NCI-H526 (cell line): ENCODE results near the gene SLC35F3.

Experiments
- DNase-seq, 2 experiments: peaks; one replicate each; lab custom pipeline; 2025; lab: John Stamatoyannopoulos, UW

Gene SLC35F3

DNA sequence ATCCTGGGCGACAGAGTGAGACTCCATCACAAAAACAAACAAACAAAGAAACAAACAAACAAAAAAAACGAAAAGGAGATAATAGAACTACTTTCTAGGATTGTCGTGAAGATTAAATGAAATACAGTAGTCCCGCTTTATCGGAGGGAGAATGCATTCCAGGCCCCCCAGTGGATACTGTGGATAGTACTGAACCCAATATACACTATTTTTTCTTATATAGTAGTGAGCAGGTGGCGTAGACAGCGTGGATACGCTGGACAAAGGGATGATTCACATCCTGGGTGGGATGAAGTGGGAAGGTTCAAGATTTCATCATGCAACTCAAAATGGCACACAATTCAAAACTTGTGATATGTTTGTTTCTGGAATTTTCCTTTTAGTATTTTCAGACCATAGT, 8.0 kb downstream of the SLC35F3 start:
- DNase-seq = no peak

DNA sequence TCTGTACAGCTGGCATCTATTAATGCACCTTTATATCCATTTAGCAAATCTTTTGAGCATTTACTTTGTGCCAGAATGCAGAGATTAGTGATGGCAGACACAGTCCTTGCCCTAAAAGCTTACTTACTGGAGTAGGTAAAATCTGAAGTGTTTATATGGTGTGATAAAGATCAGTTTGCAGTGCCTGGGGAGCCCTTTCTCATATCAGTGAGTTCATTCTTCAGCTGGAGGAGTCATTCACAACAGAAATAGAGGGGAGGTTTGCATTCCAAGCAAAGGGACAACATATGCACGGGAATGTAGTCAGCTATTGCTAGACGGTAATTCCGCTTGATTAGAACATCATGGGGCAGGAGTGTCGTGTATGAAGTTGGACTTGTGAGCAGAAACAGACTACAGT, 8.4 kb downstream of the SLC35F3 start:
- no peak for DNase-seq

DNA sequence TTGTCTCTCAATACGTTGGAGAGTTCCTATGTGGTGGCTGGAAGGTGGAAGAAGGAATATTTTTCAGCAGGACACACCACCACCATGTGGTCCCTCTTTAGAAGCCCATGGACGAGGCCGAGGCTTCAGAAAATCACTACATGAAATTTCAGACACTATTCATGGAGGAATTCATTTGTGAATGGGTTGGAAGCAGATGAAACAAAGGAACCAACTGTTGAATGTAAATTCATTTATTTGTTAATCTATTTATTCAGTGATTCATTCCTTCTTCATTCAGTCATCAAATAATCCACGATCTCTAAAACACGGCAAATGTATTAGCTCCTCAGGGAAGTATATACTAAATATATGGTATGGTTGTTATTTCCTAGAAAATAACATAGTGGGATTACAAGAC, 12.2 kb downstream of the SLC35F3 start:
- no peak for DNase-seq

DNA sequence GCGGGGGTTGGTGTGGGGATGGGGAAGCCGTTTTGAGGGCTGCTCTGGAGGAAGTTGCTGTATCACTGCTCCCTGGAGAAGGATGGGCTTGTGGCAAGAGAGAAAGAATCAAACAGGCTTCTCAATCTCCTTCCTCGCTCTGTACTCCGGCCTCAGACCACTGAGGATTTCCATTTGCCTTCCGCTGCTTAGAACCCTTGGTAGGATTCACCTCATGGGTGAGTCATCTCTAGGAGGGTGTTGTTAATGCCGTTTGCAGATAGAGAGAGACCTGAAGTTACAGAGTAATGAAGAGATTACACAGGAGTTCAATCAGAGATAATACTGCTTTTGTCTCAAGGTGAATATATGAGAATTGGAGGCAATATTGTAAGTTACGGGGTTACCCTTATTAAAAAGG, 15.3 kb downstream of the SLC35F3 start:
- no peak for DNase-seq

DNA sequence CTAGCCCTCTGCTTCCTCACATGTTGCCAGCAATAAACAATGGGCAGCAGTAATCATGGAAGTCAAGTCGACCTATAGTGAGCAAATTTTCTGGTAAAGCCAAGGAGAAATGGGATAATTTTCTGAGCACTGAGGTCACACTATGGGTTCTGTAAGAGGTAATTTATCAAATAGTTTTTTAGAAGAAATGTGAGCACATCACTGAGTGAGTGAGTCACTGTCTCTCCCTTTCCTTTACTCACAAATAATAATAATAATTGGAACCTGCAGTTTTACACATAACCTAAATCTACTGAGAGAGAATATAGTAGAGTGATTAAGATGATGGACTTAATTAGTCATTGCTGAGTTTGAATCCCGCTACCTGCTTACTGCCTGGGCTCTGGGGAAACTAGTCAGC, 23.6 kb downstream of the SLC35F3 start:
- DNase-seq = no peak

DNA sequence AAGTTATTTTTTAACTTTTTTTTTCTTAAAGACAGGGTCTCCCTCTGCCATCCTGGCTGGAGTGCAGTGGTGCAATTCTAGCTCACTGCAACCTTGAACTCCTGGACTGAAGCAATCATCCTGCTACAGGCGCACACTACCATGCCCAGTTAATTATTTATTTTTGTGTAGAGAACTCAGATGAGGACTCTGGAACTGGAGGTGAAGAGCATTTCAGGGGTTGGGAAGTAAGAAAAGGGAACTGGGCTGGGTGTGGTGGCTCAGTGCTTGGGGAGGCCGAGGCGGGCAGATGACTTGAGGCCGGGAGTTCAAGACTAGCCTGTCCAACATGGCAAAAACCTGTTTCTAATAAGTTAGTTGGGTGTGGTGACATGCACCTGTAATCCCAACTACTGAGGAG, 28.9 kb downstream of the SLC35F3 start:
- no peak for DNase-seq

DNA sequence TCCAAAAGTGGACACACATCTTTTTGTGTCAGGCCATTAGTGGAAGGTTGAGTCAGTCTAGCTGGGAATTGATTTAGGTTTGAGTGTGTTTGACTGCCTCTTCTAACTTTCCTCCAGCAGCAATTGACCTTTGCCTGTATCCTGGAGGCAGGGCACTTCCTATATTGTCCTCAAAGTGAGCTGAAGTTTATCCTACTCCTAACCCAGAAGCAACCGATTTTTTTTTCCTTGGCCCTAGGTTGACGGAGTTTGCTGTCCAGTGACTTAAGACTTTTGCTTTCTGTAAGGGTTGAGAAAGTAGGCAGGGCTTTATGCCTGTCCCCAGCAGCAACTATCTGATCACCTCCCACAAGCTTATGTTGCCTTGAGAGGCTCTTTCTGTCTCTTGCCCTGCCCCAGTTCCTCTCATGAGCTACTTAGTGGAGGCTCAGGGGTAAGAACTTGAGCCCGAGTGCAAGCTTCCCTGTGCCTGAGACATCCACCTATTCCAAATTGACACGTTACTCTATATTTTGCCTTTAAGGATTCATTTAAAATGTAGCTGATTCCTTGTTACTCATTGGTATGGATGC, 30.9 kb downstream of the SLC35F3 start:
- DNase-seq = no peak

DNA sequence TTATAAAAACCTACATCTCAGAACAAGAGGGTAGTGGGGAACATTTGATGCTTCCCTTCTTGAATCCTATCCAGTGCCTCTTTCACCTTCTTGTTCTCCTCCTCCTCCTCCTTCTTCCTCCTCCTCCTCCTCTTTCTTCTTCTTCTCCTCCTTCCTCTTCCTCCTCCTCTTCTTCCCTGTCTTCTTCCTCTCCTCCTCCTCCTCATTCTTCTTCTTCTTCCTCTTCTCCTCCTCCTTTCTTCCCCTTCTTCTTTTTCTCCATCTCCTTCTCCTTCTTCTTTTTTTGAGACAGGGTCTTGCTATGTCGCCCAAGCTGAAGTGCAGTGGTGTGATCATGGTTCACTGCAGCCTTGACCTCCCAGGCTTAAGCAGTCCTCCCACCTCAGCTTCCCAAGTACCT, 31.9 kb downstream of the SLC35F3 start:
- no peak for DNase-seq

DNA sequence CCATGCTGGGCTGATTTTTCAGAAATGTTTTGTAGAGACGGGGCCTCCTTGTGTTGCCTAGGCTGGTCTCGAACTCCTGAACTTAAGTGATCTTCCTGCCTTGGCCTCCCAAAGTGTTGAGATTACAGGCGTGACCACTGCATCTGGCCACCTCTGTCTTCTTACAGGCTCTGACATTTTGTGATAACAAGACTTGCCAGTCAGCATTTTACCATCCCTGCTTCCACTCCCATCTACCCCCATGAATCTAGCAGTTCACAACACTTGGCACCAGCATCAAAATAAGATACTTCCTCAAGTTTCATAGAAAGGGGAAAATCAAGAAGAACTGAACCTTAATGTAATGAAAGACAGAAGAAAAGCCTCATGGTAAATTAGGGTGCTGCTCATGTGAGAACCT, 32.4 kb downstream of the SLC35F3 start:
- no peak for DNase-seq

DNA sequence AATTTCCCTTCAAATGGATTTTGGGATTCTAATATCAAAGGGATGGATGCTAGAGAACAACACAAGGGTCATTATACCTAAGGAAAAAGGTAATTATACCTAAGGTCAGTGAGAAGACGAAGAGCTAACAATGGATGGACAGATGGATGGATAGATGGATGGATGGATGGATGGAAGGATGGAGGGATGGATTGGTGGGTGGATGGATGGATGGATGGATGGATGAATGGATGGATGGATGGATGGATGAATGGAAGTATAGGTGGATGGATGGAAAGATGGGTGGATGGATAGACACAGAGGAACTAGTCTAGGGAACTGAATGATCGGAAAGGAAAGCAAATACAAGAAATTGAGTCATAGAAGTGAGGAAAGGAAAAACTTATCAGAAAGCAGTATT, 34.0 kb downstream of the SLC35F3 start:
- no peak for DNase-seq

DNA sequence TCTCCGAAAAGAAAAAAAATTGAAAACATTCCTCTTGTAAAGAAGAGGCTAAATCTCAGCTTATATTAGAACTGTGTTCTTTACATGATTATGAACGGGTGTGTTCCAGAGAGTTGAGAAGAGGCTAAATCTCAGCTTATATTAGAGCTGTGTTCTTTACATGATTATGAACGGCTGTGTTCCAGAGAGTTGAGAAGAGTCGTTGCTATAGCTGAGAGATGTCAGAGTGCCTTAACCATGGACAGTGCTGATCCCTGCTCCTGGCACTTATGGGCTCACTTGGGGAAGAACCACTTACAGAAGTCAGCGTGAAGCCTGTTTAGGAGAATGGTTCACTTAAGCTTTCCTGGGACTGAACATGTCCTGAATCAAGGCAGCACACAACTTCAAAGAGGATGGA, 35.0 kb downstream of the SLC35F3 start:
- no peak for DNase-seq

DNA sequence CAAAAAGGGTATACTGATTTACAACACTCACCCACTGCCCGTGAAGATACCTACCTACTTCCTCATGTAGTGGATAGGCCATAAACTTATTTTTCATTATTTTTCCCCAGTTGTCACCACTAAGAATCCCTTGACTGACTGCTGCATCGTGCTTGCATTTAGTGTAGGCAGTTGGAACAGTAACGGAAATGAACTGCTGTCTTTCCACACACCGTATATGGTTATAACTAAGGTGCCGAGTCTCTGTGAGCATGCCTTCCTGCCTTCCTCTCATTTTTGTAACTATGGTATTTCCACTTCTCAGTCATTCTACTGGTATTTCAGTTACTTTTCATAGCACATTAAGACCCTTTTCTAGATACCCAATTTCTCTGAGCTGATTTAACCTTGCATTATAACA, 36.4 kb downstream of the SLC35F3 start:
- no peak for DNase-seq

DNA sequence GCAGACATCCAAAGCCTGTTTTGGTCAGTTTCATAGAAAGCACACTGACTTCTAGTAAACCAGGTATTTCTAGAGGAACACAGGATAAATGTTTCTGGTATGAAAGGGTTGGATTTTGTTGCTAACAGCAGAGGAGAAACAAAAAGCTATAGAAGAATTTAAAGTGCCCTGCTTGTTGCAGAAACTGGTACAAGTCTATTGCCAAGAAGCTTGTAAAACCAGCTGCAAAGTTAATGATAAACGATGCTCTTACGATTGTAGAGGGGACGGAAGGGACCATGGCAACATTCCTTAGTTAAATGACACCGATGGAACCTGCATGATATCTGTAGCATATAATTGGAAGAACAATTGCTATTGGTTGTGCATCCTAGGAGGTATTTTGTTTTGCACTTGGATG, 40.1 kb downstream of the SLC35F3 start:
- no peak for DNase-seq

DNA sequence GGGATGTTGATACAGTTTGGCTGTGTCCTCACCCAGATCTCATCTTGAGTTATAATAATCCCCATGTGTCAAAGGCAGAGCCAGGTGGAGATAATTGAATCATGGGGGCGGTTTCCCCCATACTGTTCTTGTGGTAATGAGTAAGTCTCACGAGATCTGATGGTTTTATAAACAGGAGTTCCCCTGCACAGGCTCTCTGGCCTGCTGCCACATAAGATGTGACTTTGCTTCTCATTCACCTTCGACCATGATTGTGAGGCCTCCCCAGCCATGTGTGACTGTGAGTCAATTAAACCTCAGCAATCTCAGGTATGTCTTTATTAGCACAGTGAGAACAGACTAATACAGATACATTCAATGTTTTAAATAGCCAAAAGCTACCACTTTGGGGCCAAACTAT, 41.1 kb downstream of the SLC35F3 start:
- no peak for DNase-seq

DNA sequence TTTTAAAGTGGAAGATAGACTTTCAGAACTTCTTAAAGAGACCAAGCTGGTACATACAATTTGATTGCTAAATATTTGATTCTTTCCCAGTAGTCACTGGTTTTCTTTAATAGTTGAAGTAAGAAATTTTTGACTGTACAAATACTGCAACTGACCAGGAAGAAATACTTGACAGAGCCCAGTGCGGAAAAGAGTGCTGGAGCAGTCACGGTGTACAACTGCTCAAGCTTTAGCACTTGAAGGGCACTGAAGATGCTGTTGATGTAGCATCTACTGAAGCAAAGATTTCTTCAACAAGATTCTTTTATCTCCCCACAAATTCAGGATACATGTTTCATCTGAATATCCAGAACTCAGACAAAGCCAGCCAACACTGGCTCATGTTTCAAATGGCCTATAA, 41.5 kb downstream of the SLC35F3 start:
- no peak for DNase-seq

DNA sequence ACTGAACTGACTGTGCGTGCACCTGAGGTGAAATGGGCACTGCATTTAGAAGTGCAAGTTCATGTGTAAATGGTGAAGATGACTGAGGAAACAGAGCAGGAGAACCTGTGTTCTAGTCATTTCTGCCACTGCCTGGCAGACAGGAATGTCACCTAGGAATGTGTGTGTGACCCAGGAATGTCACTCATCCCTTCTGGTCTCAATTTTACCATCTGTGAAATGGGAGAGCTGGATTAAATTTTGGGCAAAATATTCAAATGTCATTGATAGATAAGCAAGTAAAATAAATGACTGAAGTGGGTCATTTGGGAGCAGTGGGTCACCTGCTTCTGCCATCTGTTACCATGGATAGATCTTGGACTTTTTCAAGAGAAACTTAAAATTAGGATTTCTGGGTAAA, 42.2 kb downstream of the SLC35F3 start:
- DNase-seq = no peak

DNA sequence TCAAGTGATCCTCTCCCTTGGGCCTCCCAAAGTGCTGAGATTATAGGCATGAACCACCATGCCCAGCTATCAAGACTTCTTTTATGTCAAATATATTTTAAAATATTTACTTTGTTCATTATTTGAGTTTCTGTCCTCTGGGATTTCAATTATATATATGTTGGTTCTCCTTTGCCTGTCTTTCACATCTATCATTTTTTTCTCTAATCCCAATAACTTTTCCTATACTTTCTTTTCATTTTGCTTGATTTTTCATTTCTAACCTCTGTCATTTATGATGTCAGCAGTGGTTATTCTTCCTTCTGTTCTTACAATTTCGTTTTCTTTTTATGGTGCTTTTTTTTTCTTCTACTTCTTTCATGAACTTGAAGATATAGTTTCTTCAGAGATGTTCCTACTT, 47.3 kb downstream of the SLC35F3 start:
- no peak for DNase-seq

DNA sequence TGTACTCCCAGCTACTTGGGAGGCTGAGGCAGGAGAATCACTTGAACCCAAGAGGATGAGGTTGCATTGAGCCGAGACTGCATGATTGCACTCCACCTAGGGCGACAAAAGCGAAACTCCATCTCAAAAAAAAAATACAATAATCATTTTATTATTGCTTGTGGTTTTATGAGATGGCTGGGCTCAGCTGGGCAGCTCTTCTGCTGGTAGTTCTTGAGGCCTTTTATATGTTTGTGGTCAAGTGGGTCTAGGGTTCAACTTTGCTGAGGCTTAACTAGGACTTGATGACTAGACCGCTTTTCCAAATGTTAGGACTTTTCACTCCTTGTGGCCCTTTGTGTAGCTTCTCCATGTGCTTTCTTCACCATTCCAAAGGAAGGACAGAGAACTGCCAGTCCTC, 53.2 kb downstream of the SLC35F3 start:
- DNase-seq = no peak

DNA sequence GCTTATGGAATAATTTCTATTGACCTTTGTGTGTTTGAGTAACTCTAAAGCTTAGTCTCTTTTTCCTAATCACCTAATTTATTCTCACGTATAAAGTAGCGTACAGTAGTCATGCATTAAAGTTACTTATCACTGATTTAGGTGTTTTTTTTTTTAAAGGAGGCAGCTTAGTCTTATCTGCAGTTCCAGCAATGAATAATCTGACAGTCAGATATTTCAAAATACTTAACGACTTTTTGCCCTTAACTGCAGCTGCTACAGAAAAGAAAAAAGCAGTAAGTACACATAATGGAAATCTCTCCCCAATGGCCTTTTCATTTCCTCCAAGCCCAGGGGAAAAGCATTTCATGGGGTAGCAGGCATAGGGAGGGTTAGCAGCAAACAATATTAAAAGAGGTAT, 54.6 kb downstream of the SLC35F3 start:
- no peak for DNase-seq

DNA sequence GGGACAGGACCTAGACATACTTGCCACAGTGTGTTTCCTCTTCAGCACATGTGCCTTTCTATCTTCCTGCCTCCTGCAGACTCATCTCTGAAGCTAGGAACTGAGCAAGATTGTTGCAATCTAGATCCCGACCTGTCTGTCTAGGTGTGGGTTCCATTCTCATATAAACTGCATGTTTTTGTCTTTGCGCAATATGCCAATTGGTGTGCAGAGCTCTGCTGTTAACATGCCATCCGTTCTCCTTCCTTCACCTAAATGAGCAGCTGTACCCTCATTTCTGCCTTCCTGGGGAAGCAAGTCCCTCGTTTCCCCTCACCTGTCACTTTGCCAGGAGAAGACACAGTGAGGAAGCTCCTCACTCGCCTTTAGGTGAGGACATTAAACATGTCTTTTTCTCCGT, 55.5 kb downstream of the SLC35F3 start:
- DNase-seq = no peak

DNA sequence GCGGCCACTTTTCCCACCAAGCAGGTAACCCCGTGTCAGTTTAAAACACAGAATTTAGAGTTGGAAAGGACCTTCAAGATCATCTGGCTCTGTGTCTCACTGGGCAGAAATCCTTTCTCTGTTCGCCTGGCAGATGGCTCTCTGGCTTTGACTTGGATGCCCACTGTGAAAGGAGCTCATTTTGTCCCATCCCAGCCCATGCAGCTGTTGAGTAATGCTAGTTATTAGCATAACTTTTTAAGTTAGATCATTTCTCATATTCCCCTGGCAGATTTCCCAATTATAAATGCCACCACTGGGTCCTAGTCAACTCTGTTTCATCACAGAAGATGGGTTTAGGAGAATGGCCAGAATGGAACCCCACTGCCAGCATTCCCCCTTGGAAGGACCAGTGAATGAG, 55.9 kb downstream of the SLC35F3 start:
- no peak for DNase-seq

DNA sequence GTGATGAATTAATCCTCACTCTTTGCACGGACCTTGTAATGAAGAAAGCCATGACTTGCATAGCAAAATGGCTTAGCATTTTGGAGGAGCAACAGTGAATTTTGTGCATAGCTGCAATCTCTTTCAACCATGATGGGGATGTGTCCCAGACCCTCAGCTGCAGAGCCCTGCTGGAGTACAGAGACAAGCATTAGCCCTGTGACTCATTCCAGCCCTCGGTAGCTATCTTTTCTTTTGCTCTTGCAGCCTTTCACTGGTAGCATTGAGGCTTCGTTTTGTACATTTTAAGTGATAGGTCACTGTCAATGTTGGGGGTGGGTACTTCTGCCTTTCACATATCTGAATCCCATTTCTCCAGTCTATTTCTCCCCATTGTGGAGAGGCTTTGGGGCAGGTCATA, 58.4 kb downstream of the SLC35F3 start:
- no peak for DNase-seq

DNA sequence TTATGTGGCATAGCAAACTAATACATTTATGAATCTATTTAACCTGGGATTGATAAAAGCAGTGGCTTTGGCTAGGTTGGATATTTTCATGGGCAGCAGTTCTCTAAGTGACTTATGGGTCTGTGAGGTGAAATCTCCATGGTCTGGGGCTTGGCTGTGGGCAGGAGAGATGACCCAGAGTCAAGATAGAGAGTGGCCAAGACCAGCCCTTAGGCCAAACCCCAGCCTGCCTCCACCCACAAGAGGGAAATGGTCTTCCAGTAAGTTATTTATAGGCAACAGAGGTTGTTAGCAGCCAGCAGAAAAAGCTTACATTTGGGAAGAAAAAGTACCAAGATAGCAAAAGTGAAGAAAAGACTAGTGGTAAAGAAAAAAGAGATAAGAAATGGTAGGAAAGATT, 61.4 kb downstream of the SLC35F3 start:
- DNase-seq = no peak

DNA sequence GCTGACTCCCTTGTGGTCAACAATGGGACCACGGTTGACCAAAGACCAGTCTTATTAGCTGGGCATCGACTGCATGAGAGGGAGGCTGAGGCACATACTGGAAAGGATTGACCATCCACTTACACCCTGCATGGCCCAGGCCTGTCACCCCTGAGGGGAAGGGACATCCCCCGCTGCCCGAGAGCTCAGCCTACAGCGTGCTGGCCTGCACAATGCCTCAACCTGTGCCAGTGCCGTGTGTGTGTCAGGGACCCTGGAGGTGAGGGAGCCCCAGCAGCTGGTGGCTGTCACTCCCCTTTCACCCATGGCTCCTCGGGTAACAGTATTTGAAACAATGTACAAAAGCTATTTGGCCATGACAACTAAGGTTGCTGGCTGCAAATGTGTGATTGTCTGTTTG, 67.3 kb downstream of the SLC35F3 start:
- no peak for DNase-seq

DNA sequence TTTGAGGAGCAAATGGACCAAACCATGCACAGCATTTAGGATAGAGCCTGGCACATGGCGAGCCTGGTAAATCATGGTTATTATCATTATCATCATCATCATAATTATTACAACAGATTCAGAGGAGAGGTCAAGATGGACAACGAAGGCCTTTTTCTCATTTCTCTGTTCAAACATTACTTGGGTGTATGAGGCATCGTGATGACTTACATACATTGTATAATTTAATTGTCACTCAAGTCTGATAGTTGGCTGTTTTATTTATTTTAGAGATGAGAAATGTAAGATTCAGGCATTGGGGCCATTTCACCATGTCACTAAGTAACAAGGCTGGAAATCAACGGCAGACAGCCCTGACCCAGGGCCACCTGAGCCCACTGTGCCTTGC, 68.1 kb downstream of the SLC35F3 start:
- no peak for DNase-seq
